HG03175 (cell line): ENCODE data around the gene METTL13.

Experiments
- ATAC-seq: cut with Tn5 transposase; IDR thresholded peaks from one replicate; pipeline ENCODE4 v1.9.1; 2021; ENCODE audit warnings: mild to moderate bottlenecking, moderate library complexity; ENCODE audit not compliant: unreplicated experiment

Gene METTL13

DNA sequence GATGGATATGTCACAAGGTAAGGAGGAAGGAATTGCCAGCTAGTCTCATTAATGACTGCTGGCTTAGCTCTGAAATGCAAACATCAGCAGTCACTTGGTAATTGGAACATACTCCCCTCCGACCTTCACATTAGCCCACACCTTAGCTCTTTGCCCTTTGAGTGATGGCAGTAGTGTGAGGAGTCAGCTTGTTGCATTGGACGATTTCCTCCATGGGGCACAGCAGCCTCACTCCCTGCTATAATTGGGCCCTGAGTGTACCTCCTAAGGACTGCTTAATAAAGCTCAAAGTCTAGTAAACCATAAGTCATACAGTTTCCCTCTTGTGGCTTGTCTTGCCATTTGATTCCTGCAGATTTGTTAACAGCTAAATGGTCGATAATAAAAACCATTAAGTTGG lies 19.4 kb downstream of the METTL13 start:
- no peak for ATAC-seq

DNA sequence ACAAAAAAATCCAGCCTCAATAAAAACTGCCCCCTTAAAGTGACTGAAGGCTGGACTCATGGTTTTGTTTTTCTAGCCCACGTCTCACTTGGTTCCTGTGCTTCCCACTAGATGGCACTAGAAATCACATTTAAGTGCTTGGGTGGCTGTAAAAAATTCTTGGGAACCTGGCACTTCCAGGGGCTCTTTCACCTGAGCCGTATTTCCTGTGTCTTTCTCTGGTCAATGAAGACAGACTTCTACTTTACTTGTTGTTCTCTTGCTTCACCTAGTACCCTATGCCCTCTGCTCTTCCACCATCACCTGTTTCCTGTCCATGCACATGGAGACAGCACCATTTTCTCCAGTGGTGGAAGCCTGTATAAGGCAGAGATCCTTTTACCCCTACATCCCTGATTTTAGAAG lies 20.0 kb downstream of the METTL13 start:
- ATAC-seq, result no peak

DNA sequence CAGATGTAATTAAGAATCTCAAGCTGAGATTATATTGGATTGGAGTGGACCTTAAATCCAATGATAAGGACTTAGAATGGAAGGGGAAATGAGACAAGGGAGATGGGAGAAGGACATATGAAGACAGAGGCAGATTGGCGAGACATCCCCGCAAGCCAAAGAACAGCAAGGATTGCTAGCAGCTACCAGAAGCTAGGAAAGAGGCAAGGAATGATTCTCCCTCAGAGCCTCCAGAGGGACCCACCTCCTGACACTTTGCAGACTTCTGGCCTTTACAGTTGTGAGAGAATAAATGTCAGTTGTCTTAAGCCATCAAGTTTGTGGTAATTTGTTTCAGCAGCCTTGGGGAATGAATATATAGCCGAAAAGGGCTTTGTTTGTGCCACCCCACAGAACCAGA lies 20.7 kb downstream of the METTL13 start:
- no peak for ATAC-seq

DNA sequence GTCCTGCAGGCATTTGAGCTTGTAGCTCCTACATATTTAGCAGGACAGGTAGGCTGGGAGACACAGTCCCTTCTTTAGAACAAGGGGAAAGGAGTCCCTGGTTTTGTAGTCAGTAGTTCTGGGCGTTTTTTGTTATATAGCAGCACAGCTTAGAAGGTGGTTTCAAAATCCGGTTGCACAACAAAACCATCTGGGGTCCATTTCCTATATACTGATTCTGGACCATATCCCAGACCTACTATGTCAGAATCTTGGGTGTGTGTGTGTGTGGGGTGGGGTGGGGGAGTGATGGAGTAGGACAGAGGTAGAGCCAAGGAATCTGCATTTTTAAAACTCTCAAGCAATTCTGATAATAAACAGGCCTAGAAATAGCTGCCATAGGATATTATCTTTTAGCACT lies 21.6 kb downstream of the METTL13 start:
- no peak for ATAC-seq

DNA sequence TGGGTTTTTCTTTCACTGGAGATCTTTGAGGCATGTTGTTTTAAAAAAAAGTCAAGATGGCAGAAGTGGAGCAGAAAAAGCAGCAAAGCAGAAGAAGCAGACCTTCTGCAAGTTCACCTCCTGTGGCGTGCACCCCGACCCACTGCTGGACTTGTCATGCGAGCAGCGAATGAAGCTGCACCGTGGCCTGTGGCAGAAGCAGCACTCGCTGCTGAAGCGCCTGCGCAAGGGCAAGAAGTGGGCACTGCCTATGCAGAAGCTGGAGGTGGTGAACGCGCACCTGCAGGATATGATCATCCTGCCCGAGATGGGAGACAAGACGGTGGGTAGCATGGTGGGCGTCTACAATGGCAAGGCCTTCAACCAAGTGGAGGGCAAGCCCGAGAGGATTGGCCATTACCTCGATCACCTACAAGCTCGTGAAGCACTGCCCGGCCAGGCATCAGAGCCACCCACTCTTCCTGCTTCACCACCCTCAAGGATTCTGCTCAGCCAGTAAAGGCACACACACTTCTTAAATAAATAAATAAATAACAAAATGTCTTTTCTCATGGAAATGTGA lies 22.1 kb downstream of the METTL13 start:
- ATAC-seq, result no peak

DNA sequence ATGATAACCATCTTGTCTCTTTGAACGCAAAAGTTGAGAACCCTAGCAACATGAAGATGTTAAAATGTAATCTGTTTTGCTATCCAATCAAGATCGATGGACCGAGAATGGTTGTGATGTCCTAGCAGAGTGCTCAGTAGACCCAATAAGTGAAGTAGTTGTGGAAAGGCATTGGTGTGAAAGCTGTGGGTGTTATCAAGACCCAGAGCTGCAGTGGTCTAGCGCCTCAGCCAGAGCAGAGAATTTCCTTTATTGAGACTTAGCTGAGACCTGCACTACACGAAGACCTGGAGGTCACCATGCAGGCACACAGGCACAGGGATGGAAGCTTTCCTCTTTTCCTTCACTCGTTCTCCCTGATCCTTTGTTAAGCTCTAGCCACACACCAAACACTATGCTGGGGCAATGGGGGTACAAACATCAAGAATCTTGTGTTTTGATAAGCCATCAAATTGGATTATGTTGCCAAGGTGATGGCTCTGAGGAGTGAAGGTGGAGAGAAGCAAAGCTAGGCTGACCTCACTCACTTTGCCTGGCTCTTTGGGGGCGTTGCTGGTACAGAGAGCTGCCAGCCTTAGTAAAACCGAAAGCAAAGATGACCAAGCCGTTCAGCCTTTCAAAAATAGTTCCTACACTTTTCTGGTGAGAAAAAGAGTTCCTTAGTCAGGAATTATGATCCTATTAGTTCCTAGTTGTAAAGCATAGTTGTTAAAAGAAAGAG lies 24.1 kb downstream of the METTL13 start:
- peak; percentile 91 for ATAC-seq

DNA sequence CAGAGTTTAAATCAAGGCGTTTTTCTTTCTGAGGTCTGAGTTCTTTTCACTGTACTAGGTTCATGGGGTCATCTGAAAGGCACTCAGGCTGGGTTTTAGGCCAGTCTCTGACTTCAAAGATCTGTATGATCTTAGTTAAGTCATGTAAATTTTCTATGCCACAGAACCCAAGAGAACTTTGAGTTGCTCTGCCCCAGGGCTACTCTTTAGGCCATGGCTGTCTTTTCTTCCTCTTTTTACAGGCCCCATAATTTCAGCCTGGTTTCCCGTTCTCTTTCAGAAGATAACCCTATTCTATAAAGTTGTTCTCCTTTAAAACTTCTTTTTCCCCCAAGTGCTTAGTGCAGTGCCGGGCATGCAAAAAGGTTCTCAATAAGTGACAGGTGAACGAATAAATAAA lies 26.1 kb downstream of the METTL13 start:
- no peak for ATAC-seq

DNA sequence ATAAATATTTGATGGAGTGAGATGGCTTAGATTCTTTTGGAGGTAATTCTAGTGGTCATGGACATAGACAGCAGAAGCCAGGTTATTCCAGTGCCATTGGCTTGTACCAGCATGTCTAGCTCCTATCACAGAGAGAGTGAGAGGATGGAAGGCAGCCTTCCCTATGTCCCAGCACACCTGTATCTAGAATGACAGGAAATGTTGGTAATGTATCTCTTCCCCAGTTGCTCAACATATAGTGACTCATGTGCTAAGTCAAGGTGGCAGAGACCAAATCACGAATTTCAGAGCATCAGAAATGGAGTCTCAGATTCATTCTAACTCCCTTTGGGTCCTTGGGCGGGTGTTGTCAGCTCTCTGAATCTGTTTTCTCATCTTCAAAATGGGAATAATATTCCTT lies 28.4 kb downstream of the METTL13 start:
- ATAC-seq, result no peak

DNA sequence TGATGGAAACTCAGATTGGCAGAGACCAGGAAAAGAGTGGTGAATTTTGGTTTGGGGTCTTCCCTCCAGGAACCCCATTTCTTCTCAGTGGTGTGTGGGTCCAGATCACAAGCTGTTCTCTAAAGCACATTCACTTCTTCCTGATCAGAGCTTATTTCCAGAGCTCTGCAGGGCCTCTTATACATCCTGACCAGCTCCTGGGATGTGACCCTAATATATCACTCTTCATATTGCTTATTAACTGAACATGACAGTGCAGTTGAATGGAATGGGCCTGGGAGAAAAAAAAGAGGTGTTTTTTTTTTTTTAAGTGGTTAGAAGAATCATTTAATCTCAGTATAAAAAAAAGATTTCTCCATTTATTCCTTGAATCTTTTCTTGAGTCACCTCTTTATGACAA lies 30.2 kb downstream of the METTL13 start:
- no peak for ATAC-seq

DNA sequence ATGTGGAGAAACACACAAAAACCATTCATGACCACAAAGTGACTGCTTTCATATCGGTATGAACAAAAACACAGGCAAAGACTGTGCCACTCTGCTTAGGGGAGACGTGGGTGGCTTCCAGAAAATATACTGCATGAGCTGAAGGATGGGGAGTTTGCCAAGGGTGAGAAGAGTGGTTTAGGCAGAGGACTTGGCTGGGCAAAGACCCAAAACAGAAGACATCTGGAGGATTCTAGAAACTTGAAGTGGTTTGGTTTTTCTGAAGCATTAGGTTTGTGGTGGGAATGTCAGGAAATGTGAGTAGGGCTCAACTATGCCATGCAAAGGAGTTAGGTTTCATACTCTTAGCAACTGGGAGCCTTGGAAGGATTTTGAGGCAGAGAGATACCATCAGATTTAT lies 33.2 kb downstream of the METTL13 start:
- ATAC-seq, result no peak

DNA sequence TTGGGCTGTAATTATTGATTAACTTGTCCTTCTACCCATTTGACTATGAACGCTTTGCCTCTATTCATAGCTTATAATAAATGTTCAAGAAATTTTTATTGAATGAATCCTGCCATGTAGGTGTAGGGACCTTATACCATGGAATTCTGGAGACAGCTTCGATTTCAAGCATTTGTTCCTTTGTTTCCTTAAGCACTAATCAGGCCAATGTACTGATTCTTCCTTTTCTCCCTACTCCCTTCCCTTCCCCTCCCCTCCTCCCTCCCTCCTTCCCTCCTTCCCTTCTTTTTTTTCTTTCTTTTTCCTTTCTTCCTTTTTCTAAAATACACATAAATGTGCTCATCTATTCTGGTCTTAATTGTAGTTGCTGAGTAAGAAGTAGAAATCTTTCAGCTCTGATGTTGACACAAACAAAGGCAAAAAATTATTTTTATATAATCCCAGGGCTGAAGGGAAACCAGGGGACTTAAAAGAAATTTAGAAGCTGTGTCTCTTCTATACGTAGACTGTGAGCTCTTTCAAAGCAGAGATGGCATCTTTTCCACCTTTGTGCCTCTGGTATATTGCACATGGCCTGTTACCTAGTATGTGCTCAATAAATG lies 34.9 kb downstream of the METTL13 start:
- no peak for ATAC-seq

DNA sequence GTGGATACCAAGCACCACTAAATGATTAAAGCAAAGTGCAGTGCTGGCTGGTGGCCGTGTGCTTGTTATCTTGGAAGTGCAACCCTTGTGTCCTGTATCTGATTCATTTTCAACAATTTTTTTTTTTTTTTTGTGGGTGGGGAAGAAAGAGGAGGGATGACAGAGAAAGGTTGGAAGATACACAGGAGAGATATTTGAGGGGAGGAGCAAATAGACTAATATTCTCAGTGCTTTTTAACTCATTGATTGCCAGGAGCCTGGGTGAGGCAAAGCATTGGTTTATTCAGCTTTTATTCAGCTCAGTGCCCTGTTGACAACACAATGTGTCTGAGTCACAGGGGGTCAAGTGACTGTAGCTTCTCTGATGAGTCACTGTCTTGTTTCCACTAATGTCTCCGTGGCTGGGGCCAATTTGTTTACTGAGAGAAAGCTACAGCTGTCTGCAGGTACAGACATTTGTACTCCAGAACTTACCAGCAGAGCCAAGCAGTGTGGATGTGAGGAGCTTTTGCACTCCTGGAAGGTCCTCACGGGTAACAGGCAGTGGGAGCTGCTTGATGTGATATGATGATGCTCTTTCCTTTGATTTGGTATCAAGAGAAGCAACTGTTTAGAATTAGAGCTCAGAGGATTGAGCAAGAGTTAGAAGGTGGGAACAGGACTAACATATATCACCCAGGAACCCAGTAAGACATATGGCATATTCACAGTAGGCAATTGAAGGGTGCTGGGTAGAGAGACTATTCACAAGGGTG lies 36.2 kb downstream of the METTL13 start:
- ATAC-seq, result no peak

DNA sequence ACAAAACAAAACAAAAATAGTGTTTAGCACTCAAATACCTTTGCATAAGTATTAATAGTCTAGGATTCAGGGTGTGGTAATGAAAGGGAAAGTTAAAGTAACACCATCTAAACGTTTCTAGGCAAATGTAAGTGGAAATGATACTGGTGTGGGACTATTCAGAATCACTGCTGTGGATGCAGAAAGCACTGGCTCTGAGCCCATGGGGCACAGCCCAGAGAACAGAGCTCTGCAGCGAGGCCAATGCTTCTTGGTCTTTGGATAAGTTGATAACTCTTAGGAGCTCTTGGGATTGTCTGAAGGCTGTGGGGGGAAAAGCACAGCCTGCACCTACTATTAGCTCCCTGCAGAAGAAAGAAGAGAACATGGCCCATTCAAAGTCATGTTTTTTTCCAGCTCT lies 38.5 kb downstream of the METTL13 start:
- no peak for ATAC-seq

DNA sequence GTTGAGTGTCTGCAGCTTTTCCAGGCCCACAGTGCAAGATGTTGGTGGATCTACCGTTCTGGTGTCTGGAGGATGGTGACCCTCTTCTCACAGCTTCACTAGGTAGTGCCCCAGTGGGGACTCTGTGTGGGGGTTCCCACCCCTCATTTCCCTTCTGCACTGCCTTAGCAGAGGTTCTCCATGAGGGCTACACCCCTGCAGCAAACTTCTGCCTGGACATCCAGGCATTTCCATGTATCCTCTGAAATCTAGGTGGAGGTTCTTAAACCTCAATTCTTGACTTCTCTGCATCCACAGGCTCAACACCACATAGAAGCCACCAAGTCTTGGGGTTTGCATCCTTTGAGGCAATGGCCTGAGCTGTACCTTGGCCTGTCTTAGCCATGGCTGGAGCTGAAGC lies 45.5 kb downstream of the METTL13 start:
- no peak for ATAC-seq

DNA sequence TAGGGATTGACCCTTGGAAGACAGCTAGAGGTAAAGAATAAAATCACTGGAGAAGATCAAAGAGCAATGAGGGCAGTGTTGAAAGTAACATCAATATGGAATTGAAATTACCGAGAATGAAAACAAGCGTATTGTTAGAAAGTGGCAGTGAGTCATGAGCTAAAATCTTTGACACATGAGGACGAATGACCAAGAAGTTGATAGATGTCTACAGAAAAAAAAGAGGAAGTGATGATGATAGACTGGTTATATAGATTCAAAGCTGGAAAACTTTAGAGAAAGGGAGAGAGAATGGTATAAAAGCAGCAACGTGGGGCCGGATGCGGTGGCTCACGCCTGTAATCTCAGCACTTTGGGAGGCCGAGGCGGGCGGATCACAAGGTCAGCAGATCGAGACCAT lies 47.3 kb downstream of the METTL13 start:
- ATAC-seq, result no peak

DNA sequence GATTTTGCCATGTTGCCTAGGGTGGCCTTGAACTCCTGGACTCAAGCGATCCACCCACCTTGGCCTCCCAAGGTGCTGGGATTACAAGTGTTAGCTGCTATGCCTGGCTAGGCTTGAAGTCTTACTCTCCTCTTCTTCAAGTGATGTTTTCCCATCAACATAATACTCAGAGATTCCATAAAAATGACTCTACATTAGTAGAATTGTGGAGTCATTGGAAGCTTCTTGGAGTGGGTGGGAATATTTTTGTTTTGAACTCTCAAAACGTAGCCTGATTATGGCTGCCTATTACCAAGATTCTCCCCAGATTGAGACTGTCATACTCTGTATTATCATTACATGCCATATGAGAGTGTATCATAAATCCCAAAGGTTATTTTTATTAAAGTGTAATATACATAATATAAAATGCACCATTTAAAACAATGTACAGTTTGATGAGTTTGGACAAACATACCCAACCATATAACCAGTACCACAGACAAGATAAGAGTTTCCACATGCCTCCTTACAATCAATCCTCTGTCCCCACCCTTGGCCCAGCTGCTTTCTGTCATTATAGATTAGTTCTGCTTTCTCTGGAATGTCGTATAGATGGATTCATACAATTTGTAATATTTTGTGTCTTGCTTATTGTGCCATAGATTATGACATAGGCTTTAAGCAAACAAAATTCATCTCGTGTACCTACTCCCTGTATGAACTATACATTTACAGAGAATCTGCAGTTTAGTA lies 51.8 kb downstream of the METTL13 start:
- no peak for ATAC-seq

DNA sequence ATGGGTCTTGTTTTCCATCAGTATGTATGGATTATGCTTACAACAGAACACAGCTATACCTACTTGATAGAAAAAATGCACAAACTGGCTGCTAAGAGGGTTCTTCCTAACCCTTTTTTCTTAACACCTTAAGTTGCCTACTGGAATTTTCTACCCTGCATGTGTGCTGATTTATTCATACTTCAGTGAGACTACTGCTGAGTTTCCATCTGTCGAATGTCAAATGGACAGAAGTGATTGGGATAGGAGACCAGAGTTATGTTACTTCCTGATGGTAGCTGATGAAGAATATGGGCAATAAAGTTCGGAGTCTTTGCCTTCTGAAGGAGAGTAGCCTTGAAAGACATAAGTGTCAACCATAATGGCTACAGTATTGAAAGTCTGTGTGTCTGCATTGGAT lies 53.4 kb downstream of the METTL13 start:
- ATAC-seq, result no peak

DNA sequence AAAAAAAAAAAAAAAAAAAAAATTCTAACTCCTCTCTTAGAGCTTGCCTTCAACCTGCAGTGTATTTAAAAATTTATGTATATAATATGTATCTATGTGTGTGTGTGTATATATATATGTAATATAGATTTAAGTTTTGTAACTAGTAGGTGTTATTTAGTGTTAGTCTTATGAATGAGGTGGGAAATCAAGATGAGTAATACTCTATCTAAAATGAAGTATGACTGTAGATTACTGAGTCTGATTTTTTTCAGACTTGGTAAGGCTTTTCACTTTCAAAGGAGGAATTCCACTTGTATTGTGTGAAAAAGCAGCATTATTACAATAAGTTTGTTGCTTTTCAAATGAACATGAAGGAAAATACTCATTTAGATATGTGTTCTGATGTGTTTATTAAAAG lies 54.4 kb downstream of the METTL13 start:
- ATAC-seq, result no peak

DNA sequence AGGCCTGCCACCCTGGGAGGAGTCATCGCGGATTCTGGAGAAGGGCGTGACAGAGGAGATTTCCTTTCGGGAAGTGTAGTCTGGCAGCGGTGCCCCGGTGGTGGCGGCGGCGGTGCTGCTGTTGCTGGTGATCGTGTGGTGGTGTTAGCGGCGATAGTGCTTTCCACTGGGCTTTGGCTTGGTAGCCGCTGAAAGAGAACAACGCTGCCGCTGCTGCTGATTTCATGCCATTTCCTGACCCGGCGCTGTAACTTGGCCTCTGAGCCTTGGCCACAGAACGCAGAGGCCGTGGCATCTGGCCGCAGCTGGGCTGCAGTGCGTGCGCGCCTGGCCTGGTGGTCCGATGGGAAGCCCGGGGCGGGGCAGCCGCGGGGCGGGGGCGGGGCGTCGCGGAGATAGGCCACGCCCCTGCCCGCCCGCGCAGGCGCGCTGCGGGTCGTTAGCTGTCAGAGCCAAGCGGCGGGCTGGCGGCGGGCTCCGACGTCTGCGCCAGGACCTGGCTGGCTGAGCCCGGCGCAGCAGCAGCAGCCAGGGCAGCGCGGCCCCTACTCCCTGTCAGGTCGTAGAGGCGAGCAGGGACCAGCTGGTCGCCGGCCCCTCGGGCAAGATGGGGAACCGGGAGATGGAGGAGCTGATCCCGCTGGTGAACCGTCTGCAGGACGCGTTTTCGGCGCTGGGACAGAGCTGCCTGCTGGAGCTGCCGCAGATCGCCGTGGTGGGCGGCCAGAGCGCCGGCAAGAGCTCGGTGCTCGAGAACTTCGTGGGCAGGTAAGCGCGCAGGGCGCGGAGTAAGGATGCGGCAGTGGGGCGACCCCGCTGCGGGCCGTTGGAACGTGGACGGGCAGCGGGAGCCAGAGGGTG lies 59.8 kb downstream of the METTL13 start, which contains the start of gene DNM3:
DNM3 (plus strand) TSS at position 449 of the 861 bp plus-strand sequence; CDS start at position 608, 159 bp downstream.
- ATAC-seq, result peak; percentile 89
